GM12878 (cell line): ENCODE data around the gene SNRPD1. TPM values are rescaled to one million over a fixed set of nuclear protein-coding genes. Genes with fewer than 3 reads are reported as not detected.

Source experiments
- ATAC-seq: fragments of 200-7000 bp; cut with Tn5 transposase; 3 replicates; pipeline ENCODE4 v1.9.1; 2020; ENCODE audit warnings: mild to moderate bottlenecking, moderate library complexity
- BruUV-seq: library from RNA; stranded (reverse); fragments of 400-500 nt; replicated peaks from 2 replicates; lab custom pipeline; 2021; lab: Mats Ljungman, UMichigan
- CTCF ChIA-PET: fragments of 300-600 bp; sonication (Branson Sonifier 250); formaldehyde crosslinking; extraction: SDS; loops from one replicate; lab custom pipeline; 2021; ENCODE audit warnings: inconsistent platforms; lab: Yijun Ruan, JAX
- POLR2A ChIA-PET: fragments of 350-600 bp; formaldehyde crosslinking; extraction: SDS; loops from one replicate; lab custom pipeline; 2021; ENCODE audit warnings: inconsistent platforms; lab: Charles Lee
- RAD21 ChIA-PET: fragments of 300-600 bp; sonication (Branson Sonifier 250); formaldehyde crosslinking; loops from one replicate; lab custom pipeline; 2023; ENCODE audit warnings: antibody characterized with exemption; ENCODE audit not compliant: unreplicated experiment; lab: Charles Lee
- SMC1A ChIA-PET: fragments of 300-600 bp; sonication (Branson Sonifier 250); formaldehyde crosslinking; loops from one replicate; lab custom pipeline; 2023; ENCODE audit not compliant: unreplicated experiment, uncharacterized antibody; lab: Charles Lee
- DNase-seq: peaks from one replicate; pipeline ENCODE4 v3.0.0-alpha.2; 2011; ENCODE audit warnings: low read depth, low spot score
- FAIRE-seq: peaks from 3 replicates; lab custom pipeline; 2011; peaks lifted over from hg19 to GRCh38; lab: Jason Lieb, UNC
- H2AFZ ChIP-seq: 2 replicates; pipeline ENCODE4 v1.6.0; 2011; ENCODE audit warnings: low read depth, low read length, control low read depth; ENCODE audit not compliant: control insufficient read depth
- H3K27ac ChIP-seq: 2 replicates; pipeline ENCODE4 v1.5.1; 2011; ENCODE audit warnings: control low read depth; ENCODE audit not compliant: control insufficient read depth, insufficient read depth
- H3K27me3 ChIP-seq, 2 experiments: replicated peaks in 1 of 2; 2 replicates each; pipeline versions ENCODE4 v1.6.0 to v1.6.1; 2011; ENCODE audit warnings: low read length in 1 of 2; ENCODE audit not compliant: control insufficient read depth in 2 of 2, insufficient read depth in 2 of 2
- H3K36me3 ChIP-seq, 2 experiments: 2 replicates each; pipeline ENCODE4 v1.5.1; 2011; ENCODE audit warnings: low read length in 1 of 2; ENCODE audit not compliant: control insufficient read depth in 2 of 2, insufficient read depth in 2 of 2
- H3K4me1 ChIP-seq: 2 replicates; pipeline ENCODE4 v1.6.1; 2011; ENCODE audit warnings: mild to moderate bottlenecking, low read length, moderate library complexity, mixed read lengths; ENCODE audit not compliant: control insufficient read depth, insufficient read depth
- H3K4me2 ChIP-seq: 2 replicates; pipeline ENCODE4 v1.6.0; 2011; ENCODE audit warnings: control low read depth; ENCODE audit not compliant: control insufficient read depth, insufficient read depth
- H3K4me3 ChIP-seq: fragments of 200-600 bp; sonication (generic); 2 replicates; pipeline ENCODE4 v1.5.1; 2016
- H3K79me2 ChIP-seq: 2 replicates; pipeline ENCODE4 v1.6.0; 2011; ENCODE audit warnings: low read length; ENCODE audit not compliant: control insufficient read depth, insufficient read depth
- H3K9ac ChIP-seq: 2 replicates; pipeline ENCODE4 v1.8.0; 2011; ENCODE audit warnings: low read length, control low read depth, mixed read lengths; ENCODE audit not compliant: control insufficient read depth, insufficient read depth
- H3K9me3 ChIP-seq: replicated peaks from 3 replicates; pipeline ENCODE4 v1.5.1; 2011; ENCODE audit warnings: mild to moderate bottlenecking, low read length; ENCODE audit not compliant: control insufficient read depth, insufficient read depth
- H4K20me1 ChIP-seq: 2 replicates; pipeline ENCODE4 v1.6.0; 2011; ENCODE audit not compliant: control insufficient read depth, insufficient read depth
- BACH1 ChIP-seq: fragments of 450-650 bp; IDR thresholded peaks from 2 replicates; pipeline ENCODE4 v1.6.1; 2017; ENCODE audit warnings: mild to moderate bottlenecking, borderline replicate concordance
- BCL11A ChIP-seq: IDR thresholded peaks from 2 replicates; pipeline ENCODE4 v1.6.1; 2011; ENCODE audit warnings: low read depth, low read length
- GATAD2B ChIP-seq: fragments of 450-650 bp; conservative IDR thresholded peaks from 2 replicates; pipeline ENCODE4 v1.6.1; 2017; ENCODE audit warnings: low read depth, mild to moderate bottlenecking, moderate library complexity
- IKZF2 ChIP-seq, 2 experiments: fragments of 450-650 bp; IDR thresholded peaks; 2 replicates each; pipeline ENCODE4 v1.6.1; 2017; ENCODE audit warnings: mild to moderate bottlenecking in 2 of 2, moderate library complexity in 2 of 2
- IRF3 ChIP-seq: fragments of 450-650 bp; IDR thresholded peaks from 2 replicates; pipeline ENCODE4 v1.6.1; 2014; ENCODE audit warnings: mild to moderate bottlenecking
- KLF5 ChIP-seq: fragments of 450-650 bp; IDR thresholded peaks from 2 replicates; pipeline ENCODE4 v1.6.1; 2014; ENCODE audit warnings: mild to moderate bottlenecking; ENCODE audit not compliant: partially characterized antibody
- MEF2A ChIP-seq: IDR thresholded peaks from 2 replicates; pipeline ENCODE4 v1.6.1; 2011; ENCODE audit warnings: low read depth, mild to moderate bottlenecking, low read length, moderate library complexity; ENCODE audit not compliant: insufficient read depth
- NFIC ChIP-seq: IDR thresholded peaks from 2 replicates; pipeline ENCODE4 v1.6.1; 2012; ENCODE audit warnings: low read depth, mild to moderate bottlenecking, inconsistent platforms, low read length, moderate library complexity
- SRF ChIP-seq, 2 experiments: IDR thresholded peaks; 2 replicates each; pipeline ENCODE4 v1.6.1; 2011; ENCODE audit warnings: low read depth in 2 of 2, low read length in 2 of 2, mild to moderate bottlenecking in 1 of 2, moderate library complexity in 1 of 2
- SUZ12 ChIP-seq: fragments of 200-600 bp; sonication (generic); IDR thresholded peaks from one replicate; pipeline ENCODE4 v1.6.1; 2018; ENCODE audit warnings: antibody characterized with exemption, mild to moderate bottlenecking; ENCODE audit not compliant: unreplicated experiment
- WGBS: methylation state at CpG from one replicate; pipeline ENCODE4 v1.1.6; 2016; ENCODE audit warnings: low lambda C conversion rate; ENCODE audit not compliant: insufficient replicate concordance, insufficient coverage; ENCODE audit errors: missing lambda C conversion rate; 5-methylcytosine and 5-hydroxymethylcytosine counted together
- in situ Hi-C: fragments of 300-500 bp; cut with MboI; formaldehyde crosslinking; loops from 9 replicates; pipeline ENCODE4 v1.14.3; 2018; ENCODE audit warnings: mixed read lengths
- intact Hi-C: fragments of 100-400 bp; cut with micrococcal nuclease; formaldehyde crosslinking; loops from one replicate; pipeline ENCODE4 v1.14.2; 2022; ENCODE audit not compliant: unreplicated experiment
- polyA plus RNA-seq, 11 experiments: library from polyadenylated mRNA; depleted of rRNA in 4 of 11; unstranded in 6 of 11; stranded (reverse) in 5 of 11; fragments of >200 nt; fragmentation: Nextera tagmentation in 4 of 11; fragmentation: Illumina TruSeq in 1 of 11; extraction: Ambion mirVana in 4 of 11; extraction: Trizol in 1 of 11; gene quantifications; 1 replicate in 1 of 11; 2 replicates in 10 of 11; pipeline versions ENCODE4 v1.2.1 to v1.2.3, GENCODE V29; 2011 to 2016; ENCODE audit warnings: inconsistent platforms in 2 of 11, missing spikeins in 2 of 11, low read depth in 1 of 11
- total RNA-seq, 4 experiments: library from RNA; depleted of rRNA in 3 of 4; stranded (reverse); fragments of >200 nt in 3 of 4; fragmentation: Illumina TruSeq in 1 of 4; extraction: Trizol in 1 of 4; gene quantifications; 2 replicates each; pipeline versions ENCODE4 v1.2.1 to v1.2.3, GENCODE V29; 2013 to 2021

The SNRPD1 gene
- total and polyA plus RNA-seq, 10 of the 15 experiments (the other 5 are each of a cell fraction or from before 2014, with no cell fraction given) = 52.6 to 866 (median 227) TPM

- Histone ChIP-seq H4K20me1 (no peaks in the 10 kb centered on the region), H3K9ac (no peak overlapping the region), H3K27ac (no peak overlapping the region), H3K4me1 (no peaks in the 10 kb centered on the region; the same call in 1 of the 2 replicates), H3K4me3 (no peak overlapping the region), H3K4me2 (no peak overlapping the region), H3K36me3 (peaks cover 3% of the 10 kb centered on the region in 2 experiments), H3K79me2 (no peaks in the 10 kb centered on the region), H3K27me3 (no peaks in the 10 kb centered on the region), H3K9me3 (no peaks in the 10 kb centered on the region), H2AFZ (no peak overlapping the region)
- TF ChIP-seq SRF (IDR thresholded peaks at IDR 0.05; ENCODE audit: low read depth in 2 of 2, low read length in 2 of 2) (no peak), BACH1 (no peak), MEF2A (no peak), NFIC (no peak), IKZF2 (IDR thresholded peaks at IDR 0.05) (no peak), IRF3 (no peak), BCL11A (no peak), KLF5 (no peak), SUZ12 (no peak), GATAD2B (no peak)
- RAD21 ChIA-PET = no interaction called here
- BruUV-seq = no TSS peak
- DNase-seq = no peak
- CTCF ChIA-PET = no interaction called here
- FAIRE-seq = no peak
- SMC1A ChIA-PET = interaction anchor here (1.2 kb wide), 1 partner anchor 19 kb away, joined by 3 read pairs; no protein-coding TSS in a partner anchor
- ATAC-seq = no peak
- in situ Hi-C loops = no loop called here
- 99% methylated on average over 7 of the region's 7 CpGs for WGBS
- intact Hi-C loops = no loop called here
- POLR2A ChIA-PET = no interaction called here
Observed at GRCh38 chr18:21663578-21663977, 51.5 kb downstream of the SNRPD1 start.
